HEK293 (cell line): Measurements from ENCODE around the gene LHFPL3.
A peak's percentile ranks its signal among the peaks of the same experiment; 100 is the strongest.

ENCODE experiments used
- CTCF ChIA-PET: fragments of 350-600 bp; formaldehyde crosslinking; extraction: SDS; loops from one replicate; lab custom pipeline; 2021; ENCODE audit warnings: antibody characterized with exemption; lab: Yijun Ruan, JAX
- POLR2A ChIA-PET: fragments of 300-600 bp; formaldehyde crosslinking; extraction: SDS; loops from one replicate; lab custom pipeline; 2020; ENCODE audit warnings: antibody characterized with exemption, inconsistent platforms; lab: Yijun Ruan, JAX
- H3K27ac ChIP-seq: fragments of 200-500 bp; sonication (Bioruptor generic); 2 replicates; pipeline ENCODE4 v1.5.1; 2014; ENCODE audit warnings: low read depth, low read length, control low read depth, inconsistent platforms; ENCODE audit errors: extremely low read depth
- H3K36me3 ChIP-seq, 2 experiments: fragments of 200-500 bp in 1 of 2; sonication (Bioruptor generic) in 1 of 2; 1 replicate in 1 of 2; 2 replicates in 1 of 2; pipeline ENCODE4 v1.5.1; 2014 to 2017; ENCODE audit warnings: inconsistent platforms in 2 of 2, low read length in 2 of 2; ENCODE audit not compliant: control insufficient read depth in 2 of 2, insufficient read depth in 1 of 2
- H3K4me1 ChIP-seq: fragments of 200-500 bp; sonication (Bioruptor generic); 2 replicates; pipeline ENCODE4 v1.5.1; 2014; ENCODE audit warnings: mild to moderate bottlenecking, low read length, inconsistent platforms; ENCODE audit not compliant: control insufficient read depth, insufficient read depth
- H3K4me3 ChIP-seq: 2 replicates; pipeline ENCODE4 v1.5.1; 2011; ENCODE audit warnings: low read depth, mild to moderate bottlenecking, control low read depth, low read length, moderate library complexity
- H3K9me3 ChIP-seq: fragments of 200-500 bp; sonication (Bioruptor generic); 2 replicates; pipeline ENCODE4 v1.5.1; 2014; ENCODE audit warnings: low read depth, low read length, inconsistent platforms; ENCODE audit not compliant: control insufficient read depth, insufficient read depth
- PRDM2 ChIP-seq: fragments of 450-650 bp; formaldehyde crosslinking; IDR thresholded peaks from 2 replicates; pipeline ENCODE4 v1.5.1; 2016; ENCODE audit warnings: missing biosample characterization, missing genetic modification characterization, borderline replicate concordance
- REST ChIP-seq: fragments of 450-650 bp; formaldehyde crosslinking; IDR thresholded peaks from 2 replicates; pipeline ENCODE4 v1.5.1; 2016; ENCODE audit warnings: missing biosample characterization, missing genetic modification characterization
- SP7 ChIP-seq: fragments of 450-650 bp; formaldehyde crosslinking; IDR thresholded peaks from 2 replicates; pipeline ENCODE4 v1.5.1; 2016; ENCODE audit warnings: missing biosample characterization, missing genetic modification characterization
- WT1 ChIP-seq: fragments of 450-650 bp; formaldehyde crosslinking; IDR thresholded peaks from 2 replicates; pipeline ENCODE4 v1.5.1; 2016; ENCODE audit warnings: missing biosample characterization, missing genetic modification characterization
- ZBTB10 ChIP-seq: fragments of 450-650 bp; formaldehyde crosslinking; IDR thresholded peaks from 2 replicates; pipeline ENCODE4 v1.5.1; 2016; ENCODE audit warnings: missing biosample characterization, missing genetic modification characterization
- ZNF2 ChIP-seq: fragments of 450-650 bp; formaldehyde crosslinking; IDR thresholded peaks from 2 replicates; pipeline ENCODE4 v1.5.1; 2016; ENCODE audit warnings: missing biosample characterization, missing genetic modification characterization
- ZNF280D ChIP-seq: fragments of 450-650 bp; formaldehyde crosslinking; IDR thresholded peaks from 2 replicates; pipeline ENCODE4 v1.5.1; 2016; ENCODE audit warnings: missing biosample characterization, missing genetic modification characterization
- ZNF292 ChIP-seq: fragments of 450-650 bp; formaldehyde crosslinking; IDR thresholded peaks from 2 replicates; pipeline ENCODE4 v1.5.1; 2016; ENCODE audit warnings: low read depth, missing biosample characterization, missing genetic modification characterization, borderline replicate concordance
- ZNF621 ChIP-seq: fragments of 450-650 bp; formaldehyde crosslinking; IDR thresholded peaks from 2 replicates; pipeline ENCODE4 v1.5.1; 2017; ENCODE audit warnings: missing biosample characterization, missing genetic modification characterization
- ZNF624 ChIP-seq: fragments of 450-650 bp; formaldehyde crosslinking; IDR thresholded peaks from 2 replicates; pipeline ENCODE4 v1.5.1; 2017; ENCODE audit warnings: missing biosample characterization, missing genetic modification characterization
- ZNF677 ChIP-seq: fragments of 450-650 bp; IDR thresholded peaks from 2 replicates; pipeline ENCODE4 v1.5.0; 2018; ENCODE audit warnings: missing biosample characterization, mild to moderate bottlenecking, missing genetic modification characterization, moderate library complexity
- ZNF692 ChIP-seq: fragments of 450-650 bp; formaldehyde crosslinking; IDR thresholded peaks from 2 replicates; pipeline ENCODE4 v1.5.1; 2016; ENCODE audit warnings: missing biosample characterization, missing genetic modification characterization
- ZNF707 ChIP-seq: fragments of 450-650 bp; formaldehyde crosslinking; IDR thresholded peaks from 2 replicates; pipeline ENCODE4 v1.5.1; 2016; ENCODE audit warnings: missing biosample characterization, missing genetic modification characterization
- ZSCAN4 ChIP-seq: fragments of 450-650 bp; formaldehyde crosslinking; IDR thresholded peaks from 2 replicates; pipeline ENCODE4 v1.5.1; 2017; ENCODE audit warnings: missing biosample characterization, missing genetic modification characterization

LHFPL3 gene

GRCh38 chr7:104551226-104551625 lies 222.8 kb downstream of the LHFPL3 start (continued):
- TF ChIP-seq ZBTB10 (tag by site-specific recombination), result no peak
- TF ChIP-seq ZNF677 (tag by site-specific recombination), result no peak
- TF ChIP-seq, all 188 proteins: peak for 0

- CTCF ChIA-PET, result no interaction called here
- H3K27ac ChIP-seq, result no peak overlapping the region
- no peak overlapping the region for H3K4me3 ChIP-seq
- H3K9me3 ChIP-seq, result no peaks in the 10 kb centered on the region
- POLR2A ChIA-PET, result interaction anchor here (0.6 kb wide), 1 partner anchor 1006 kb away, joined by 3 read pairs; no protein-coding TSS in a partner anchor
- TF ChIP-seq REST (tag by site-specific recombination), result peak; percentile 97
- no peak for TF ChIP-seq ZNF692 (tag by site-specific recombination)
- no peaks in the 10 kb centered on the region for H3K4me1 ChIP-seq
- H3K36me3 ChIP-seq, result no peaks in the 10 kb centered on the region
Measured at GRCh38 chr7:104552102-104552501, 223.7 kb downstream of the LHFPL3 start.

- H3K9me3 ChIP-seq, result no peaks in the 10 kb centered on the region
- no peak overlapping the region for H3K27ac ChIP-seq
- CTCF ChIA-PET, result no interaction called here
- POLR2A ChIA-PET, result no interaction called here
- no peaks in the 10 kb centered on the region for H3K36me3 ChIP-seq
- no peak overlapping the region for H3K4me3 ChIP-seq
- no peaks in the 10 kb centered on the region for H3K4me1 ChIP-seq
- TF ChIP-seq ZNF621 (tag by site-specific recombination), result no peak
- no peak for TF ChIP-seq ZSCAN4 (tag by site-specific recombination)
- no peak for TF ChIP-seq ZNF280D (tag by site-specific recombination)
- no peak for TF ChIP-seq WT1 (tag by site-specific recombination)
- TF ChIP-seq ZNF292, result no peak
- no peak for TF ChIP-seq ZNF624 (tag by site-specific recombination)
- no peak for TF ChIP-seq ZNF2
- TF ChIP-seq PRDM2 (tag by site-specific recombination), result no peak
- no peak for TF ChIP-seq SP7 (tag by site-specific recombination)
- no peak for TF ChIP-seq ZNF707 (tag by site-specific recombination)
Measured at GRCh38 chr7:104553074-104553473, 224.7 kb downstream of the LHFPL3 start.
